ENCODE results near the gene PRKCD.
A peak's percentile ranks its signal among the peaks of the same experiment; 100 is the strongest.

Gene PRKCD

DNA sequence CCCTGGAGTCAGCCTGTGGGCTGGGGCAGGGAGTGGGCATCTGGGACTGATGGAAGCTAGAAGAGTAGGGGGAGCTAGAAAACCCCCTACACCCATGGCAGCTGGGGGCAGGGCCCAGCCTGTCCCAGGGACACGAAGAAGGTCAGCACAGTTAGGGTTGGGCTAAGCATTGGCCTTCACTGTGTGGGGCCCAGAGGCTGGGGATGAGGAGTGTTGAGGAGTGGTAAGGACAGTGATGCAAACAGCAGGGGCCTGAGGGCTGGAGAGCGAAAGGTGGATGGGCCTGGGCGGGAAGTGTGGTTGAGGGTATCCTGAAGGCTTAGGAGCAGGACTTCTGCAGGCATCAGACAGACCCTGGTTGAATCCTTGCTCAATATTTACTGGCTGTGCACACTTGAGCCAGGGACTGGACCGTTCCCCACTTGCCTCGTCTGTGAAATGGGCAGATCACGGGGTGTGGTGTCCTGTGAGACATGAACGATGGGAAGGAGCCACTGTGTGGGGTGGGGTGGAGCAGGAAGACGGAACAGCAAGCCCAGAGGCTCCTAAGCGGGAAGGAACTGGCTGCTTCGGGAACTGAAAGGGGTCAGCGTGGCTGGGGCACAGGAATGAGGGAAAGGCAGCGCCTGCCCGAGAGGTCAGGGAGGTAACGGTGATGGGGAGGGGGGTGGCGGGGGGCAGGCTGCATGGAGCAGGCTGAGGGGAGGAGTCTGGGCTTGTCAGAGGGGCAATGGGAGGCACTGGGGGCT is 7.3 kb downstream of the PRKCD start:
- DNase-seq (ENCODE audit: low read depth) = peak; percentile 28
- TF ChIP-seq, protein P1, sequence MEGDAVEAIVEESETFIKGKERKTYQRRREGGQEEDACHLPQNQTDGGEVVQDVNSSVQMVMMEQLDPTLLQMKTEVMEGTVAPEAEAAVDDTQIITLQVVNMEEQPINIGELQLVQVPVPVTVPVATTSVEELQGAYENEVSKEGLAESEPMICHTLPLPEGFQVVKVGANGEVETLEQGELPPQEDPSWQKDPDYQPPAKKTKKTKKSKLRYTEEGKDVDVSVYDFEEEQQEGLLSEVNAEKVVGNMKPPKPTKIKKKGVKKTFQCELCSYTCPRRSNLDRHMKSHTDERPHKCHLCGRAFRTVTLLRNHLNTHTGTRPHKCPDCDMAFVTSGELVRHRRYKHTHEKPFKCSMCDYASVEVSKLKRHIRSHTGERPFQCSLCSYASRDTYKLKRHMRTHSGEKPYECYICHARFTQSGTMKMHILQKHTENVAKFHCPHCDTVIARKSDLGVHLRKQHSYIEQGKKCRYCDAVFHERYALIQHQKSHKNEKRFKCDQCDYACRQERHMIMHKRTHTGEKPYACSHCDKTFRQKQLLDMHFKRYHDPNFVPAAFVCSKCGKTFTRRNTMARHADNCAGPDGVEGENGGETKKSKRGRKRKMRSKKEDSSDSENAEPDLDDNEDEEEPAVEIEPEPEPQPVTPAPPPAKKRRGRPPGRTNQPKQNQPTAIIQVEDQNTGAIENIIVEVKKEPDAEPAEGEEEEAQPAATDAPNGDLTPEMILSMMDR (IDR thresholded peaks at IDR 0.05; ENCODE audit: low read depth, low read length) = no peak
- TF ChIP-seq POLR2A (IDR thresholded peaks at IDR 0.05; ENCODE audit: extremely low read depth, insufficient read length) (no peak), MYC (IDR thresholded peaks at IDR 0.05; ENCODE audit: low read depth, low read length) (no peak)
- TF ChIP-seq, protein P2, sequence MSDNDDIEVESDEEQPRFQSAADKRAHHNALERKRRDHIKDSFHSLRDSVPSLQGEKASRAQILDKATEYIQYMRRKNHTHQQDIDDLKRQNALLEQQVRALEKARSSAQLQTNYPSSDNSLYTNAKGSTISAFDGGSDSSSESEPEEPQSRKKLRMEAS (IDR thresholded peaks at IDR 0.05; ENCODE audit: low read depth, low read length) = no peak
- peak overlapping the region; percentile 47 for H3K4me3 ChIP-seq (ENCODE audit: low read depth, low read length)

GRCh38 chr3:53169045-53169831 is 8.2 kb downstream of the PRKCD start:
- TF ChIP-seq, protein P2 (IDR thresholded peaks at IDR 0.05; ENCODE audit: low read depth, low read length) = peak; percentile 67
- TF ChIP-seq MYC (IDR thresholded peaks at IDR 0.05; ENCODE audit: low read depth, low read length) (no peak; the same call in 1 of the 2 replicates), POLR2A (IDR thresholded peaks at IDR 0.05; ENCODE audit: extremely low read depth, insufficient read length) (no peak)
- TF ChIP-seq, protein P1 (IDR thresholded peaks at IDR 0.05; ENCODE audit: low read depth, low read length) = peak; percentile 18
- DNase-seq (ENCODE audit: low read depth) = peak; percentile 98

GRCh38 chr3:53169832-53170324 is 8.9 kb downstream of the PRKCD start:
- H3K4me3 ChIP-seq (ENCODE audit: low read depth, low read length) = peak overlapping the region; percentile 51
- DNase-seq (ENCODE audit: low read depth) = no peak
- TF ChIP-seq MYC (IDR thresholded peaks at IDR 0.05; ENCODE audit: low read depth, low read length) (no peak), POLR2A (IDR thresholded peaks at IDR 0.05; ENCODE audit: extremely low read depth, insufficient read length) (no peak)
- TF ChIP-seq, protein P2 (IDR thresholded peaks at IDR 0.05; ENCODE audit: low read depth, low read length) = no peak
- TF ChIP-seq, protein P1 (IDR thresholded peaks at IDR 0.05; ENCODE audit: low read depth, low read length) = no peak

More at GRCh38 chr3:53169045-53169831, 8.2 kb downstream of the PRKCD start:
- H3K4me3 ChIP-seq (ENCODE audit: low read depth, low read length) = peak overlapping the region; percentile 51

DNA sequence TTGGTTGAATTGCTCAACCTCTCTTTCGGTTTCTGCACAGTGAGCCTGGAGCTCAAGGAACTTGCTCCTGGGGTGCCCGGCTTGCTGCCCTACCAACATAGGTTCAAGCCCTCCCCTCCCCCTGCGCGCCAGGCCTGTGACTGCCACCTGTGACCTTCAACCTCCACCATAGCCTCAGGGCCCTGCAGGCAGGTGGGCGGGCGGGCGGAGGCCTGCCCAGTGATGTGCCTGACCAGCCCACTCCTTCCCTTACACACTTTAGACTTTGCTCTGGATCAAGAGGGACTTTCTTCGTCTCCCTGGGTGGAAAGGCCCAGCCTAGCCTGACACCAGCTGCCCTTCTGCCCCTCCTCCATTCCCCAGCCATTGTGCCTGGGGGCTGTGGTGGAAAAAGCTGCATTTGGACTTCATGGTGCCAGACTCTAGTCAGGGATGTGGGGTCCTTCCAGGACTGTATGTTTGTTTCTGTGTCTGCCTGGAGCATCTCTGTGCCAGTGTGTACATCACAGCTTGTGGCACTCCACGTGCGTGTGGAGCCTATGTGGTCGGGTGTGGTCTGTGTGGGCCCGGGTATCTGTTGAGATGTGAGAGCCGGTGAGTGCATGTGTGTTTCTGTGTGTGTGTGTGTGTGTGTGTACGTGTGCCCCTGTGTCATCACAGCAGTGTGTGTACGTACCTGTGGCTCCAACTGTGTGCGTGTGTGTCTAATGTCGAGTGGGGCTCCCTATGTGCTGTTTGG is 9.5 kb downstream of the PRKCD start:
- peak overlapping the region; percentile 50 for H3K4me3 ChIP-seq (ENCODE audit: low read depth, low read length)

More for the DNA sequence above, 9.5 kb downstream of the PRKCD start:
- peak; percentile 96 for DNase-seq (ENCODE audit: low read depth)
- TF ChIP-seq, protein P1 (IDR thresholded peaks at IDR 0.05; ENCODE audit: low read depth, low read length) = no peak
- TF ChIP-seq MYC (IDR thresholded peaks at IDR 0.05; ENCODE audit: low read depth, low read length) (no peak), POLR2A (IDR thresholded peaks at IDR 0.05; ENCODE audit: extremely low read depth, insufficient read length) (no peak)
- TF ChIP-seq, protein P2 (IDR thresholded peaks at IDR 0.05; ENCODE audit: low read depth, low read length) = 0 out of 2 replicates have a peak, but pooled peaks have one; percentile 2

Measured in NB4 (cell line).